ENCODE measurements around the gene TUBGCP3.

The TUBGCP3 gene

DNA sequence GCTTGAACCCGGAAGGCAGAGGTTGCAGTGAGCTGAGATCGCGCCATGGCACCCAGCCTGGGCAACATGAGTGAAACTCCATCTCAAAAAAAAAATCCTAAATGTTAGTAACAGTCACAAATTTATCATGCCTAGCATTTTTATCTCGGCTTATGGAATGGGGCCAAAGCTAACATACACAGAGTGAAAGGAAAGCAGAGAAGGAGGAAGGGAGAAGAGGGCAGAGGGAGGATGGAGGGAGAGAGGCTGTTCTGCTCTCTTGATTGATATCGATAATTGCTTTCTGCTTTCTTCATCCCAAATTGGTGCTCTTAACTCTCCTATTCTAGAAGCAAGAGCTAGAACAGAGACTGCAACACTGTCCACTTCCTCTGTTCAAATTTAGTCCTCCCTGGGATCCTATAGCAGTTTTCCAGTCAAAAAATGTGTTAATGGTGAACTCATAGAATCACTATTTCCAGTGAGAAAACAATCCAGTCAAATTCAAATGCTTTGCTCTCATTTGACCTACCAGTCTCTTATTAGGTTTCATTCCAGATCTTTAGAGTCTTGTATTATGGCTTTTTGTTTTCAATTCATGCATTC is 15.8 kb upstream of the TUBGCP3 start:
- Histone ChIP-seq H3F3A (ENCODE audit: insufficient read depth) (no peaks in the 10 kb centered on the region), H3K79me2 (ENCODE audit: insufficient read depth, low read length) (no peaks in the 10 kb centered on the region), H4K20me1 (ENCODE audit: low read depth, low read length) (no peaks in the 10 kb centered on the region), H3K4me2 (ENCODE audit: low read depth, low read length, poor library complexity, severe bottlenecking) (no peak overlapping the region), H3K36me3 (ENCODE audit: low read length) (no peaks in the 10 kb centered on the region), H3K9me3 (ENCODE audit: insufficient read depth, low read length) (no peaks in the 10 kb centered on the region), H3K9me2 (replicated peaks; ENCODE audit: insufficient read depth, low read length) (no peaks in the 10 kb centered on the region), H3K4me3 (ENCODE audit: insufficient read depth, low read length, poor library complexity, severe bottlenecking) (no peak overlapping the region), H2AFZ (ENCODE audit: low read depth, low read length, severe bottlenecking) (no peak overlapping the region), H3K9ac (ENCODE audit: low read length) (no peak overlapping the region), H3K27me3 (ENCODE audit: low read length) (no peaks in the 10 kb centered on the region), H3K27ac (ENCODE audit: low read depth, low read length) (no peak overlapping the region)
- TF ChIP-seq EZH2phosphoT487 (conservative IDR thresholded peaks at IDR 0.05; ENCODE audit: low read length) (no peak), CTCF (IDR thresholded peaks at IDR 0.05; ENCODE audit: insufficient read depth, low read length, poor library complexity, severe bottlenecking) (no peak)

GRCh38 chr13:112602189-112602588 is 14.2 kb upstream of the TUBGCP3 start:
- Histone ChIP-seq H3K9me3 (ENCODE audit: insufficient read depth, low read length) (no peaks in the 10 kb centered on the region), H3K27me3 (ENCODE audit: low read length) (no peaks in the 10 kb centered on the region), H3K9me2 (replicated peaks; ENCODE audit: insufficient read depth, low read length) (no peaks in the 10 kb centered on the region), H3K4me2 (ENCODE audit: low read depth, low read length, poor library complexity, severe bottlenecking) (no peak overlapping the region), H3K9ac (ENCODE audit: low read length) (no peak overlapping the region), H3K4me3 (ENCODE audit: insufficient read depth, low read length, poor library complexity, severe bottlenecking) (no peak overlapping the region), H3K36me3 (ENCODE audit: low read length) (no peaks in the 10 kb centered on the region), H3F3A (ENCODE audit: insufficient read depth) (no peaks in the 10 kb centered on the region), H3K79me2 (ENCODE audit: insufficient read depth, low read length) (no peaks in the 10 kb centered on the region), H2AFZ (ENCODE audit: low read depth, low read length, severe bottlenecking) (no peak overlapping the region), H3K27ac (ENCODE audit: low read depth, low read length) (no peak overlapping the region), H4K20me1 (ENCODE audit: low read depth, low read length) (no peaks in the 10 kb centered on the region)
- TF ChIP-seq EZH2phosphoT487 (conservative IDR thresholded peaks at IDR 0.05; ENCODE audit: low read length) (no peak), CTCF (IDR thresholded peaks at IDR 0.05; ENCODE audit: insufficient read depth, low read length, poor library complexity, severe bottlenecking) (no peak)

DNA sequence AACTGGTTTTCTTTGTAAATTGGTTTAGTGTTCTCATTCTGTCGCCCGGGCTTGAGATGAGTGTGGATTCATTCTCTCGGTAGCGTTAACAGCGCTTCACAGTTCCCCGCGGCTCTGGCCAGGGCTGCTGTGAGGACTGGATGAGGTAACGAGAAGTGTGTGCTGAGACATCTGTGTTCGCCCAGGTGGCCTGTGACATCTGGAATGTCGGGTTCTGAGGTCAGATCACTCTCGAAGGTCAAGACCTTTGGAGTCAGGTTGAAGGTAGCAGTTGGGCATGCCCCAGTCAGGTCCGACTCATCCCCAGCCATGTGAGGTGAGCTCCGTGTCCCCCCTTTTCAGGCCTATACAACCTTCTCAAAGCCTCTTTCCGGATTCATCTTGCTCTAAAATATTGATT is 13.4 kb upstream of the TUBGCP3 start:
- H3K9me2 ChIP-seq (replicated peaks; ENCODE audit: insufficient read depth, low read length), result no peaks in the 10 kb centered on the region
- TF ChIP-seq EZH2phosphoT487 (conservative IDR thresholded peaks at IDR 0.05; ENCODE audit: low read length), result no peak
- no peak for TF ChIP-seq CTCF (IDR thresholded peaks at IDR 0.05; ENCODE audit: insufficient read depth, low read length, poor library complexity, severe bottlenecking)
- no peaks in the 10 kb centered on the region for H3K36me3 ChIP-seq (ENCODE audit: low read length)
- no peaks in the 10 kb centered on the region for H3K79me2 ChIP-seq (ENCODE audit: insufficient read depth, low read length)
- no peaks in the 10 kb centered on the region for H4K20me1 ChIP-seq (ENCODE audit: low read depth, low read length)
- no peak overlapping the region for H2AFZ ChIP-seq (ENCODE audit: low read depth, low read length, severe bottlenecking)
- H3K27ac ChIP-seq (ENCODE audit: low read depth, low read length), result no peak overlapping the region
- H3K4me3 ChIP-seq (ENCODE audit: insufficient read depth, low read length, poor library complexity, severe bottlenecking), result no peak overlapping the region
- H3K27me3 ChIP-seq (ENCODE audit: low read length), result no peaks in the 10 kb centered on the region
- H3F3A ChIP-seq (ENCODE audit: insufficient read depth), result no peaks in the 10 kb centered on the region
- no peak overlapping the region for H3K4me2 ChIP-seq (ENCODE audit: low read depth, low read length, poor library complexity, severe bottlenecking)
- no peak overlapping the region for H3K9ac ChIP-seq (ENCODE audit: low read length)
- H3K9me3 ChIP-seq (ENCODE audit: insufficient read depth, low read length), result no peaks in the 10 kb centered on the region

All from SU-DHL-6 (cell line).